H1 (cell line): ENCODE results near the gene ANKRD11. TPM values are rescaled to one million over a fixed set of nuclear protein-coding genes. Genes with fewer than 3 reads are reported as not detected.

ENCODE experiments used
- BACH1 ChIP-seq: IDR thresholded peaks from 2 replicates; pipeline ENCODE4 v1.6.1; 2012; ENCODE audit warnings: low read length, improper control_type of control experiment
- CHD2 ChIP-seq: IDR thresholded peaks from 2 replicates; pipeline ENCODE4 v1.6.1; 2012; ENCODE audit warnings: low read length, improper control_type of control experiment
- RAD21 ChIP-seq, 2 experiments: IDR thresholded peaks in 1 of 2; conservative IDR thresholded peaks in 1 of 2; 2 replicates each; pipeline ENCODE4 v1.6.1; 2011; ENCODE audit warnings: low read depth in 2 of 2, low read length in 2 of 2, improper control_type of control experiment in 1 of 2, inconsistent platforms in 1 of 2, mild to moderate bottlenecking in 1 of 2, moderate library complexity in 1 of 2
- RBBP5 ChIP-seq: IDR thresholded peaks from 2 replicates; pipeline ENCODE4 v1.7.1; 2012; ENCODE audit warnings: low read depth, mild to moderate bottlenecking, inconsistent platforms, low read length, moderate library complexity, borderline replicate concordance
- SAP30 ChIP-seq: fragments of 300-600 bp; sonication (generic); IDR thresholded peaks from 2 replicates; pipeline ENCODE4 v1.7.1; 2012; ENCODE audit warnings: low read length, moderate library complexity, mild to moderate bottlenecking, inconsistent platforms; ENCODE audit not compliant: insufficient read depth, insufficient replicate concordance
- SIRT6 ChIP-seq: IDR thresholded peaks from one replicate; pipeline ENCODE4 v1.7.1; 2012; ENCODE audit warnings: low read length, inconsistent platforms
- SP2 ChIP-seq: IDR thresholded peaks from 2 replicates; pipeline ENCODE4 v1.6.1; 2012; ENCODE audit warnings: mild to moderate bottlenecking, low read length, inconsistent platforms
- TAF1 ChIP-seq: IDR thresholded peaks from 2 replicates; pipeline ENCODE4 v1.6.1; 2011; ENCODE audit warnings: mild to moderate bottlenecking, low read depth, low read length
- TAF7 ChIP-seq: optimal IDR thresholded peaks from 2 replicates; pipeline ENCODE3; 2011; ENCODE audit warnings: low read depth, mild to moderate bottlenecking, inconsistent platforms, low read length, moderate library complexity, borderline replicate concordance
- TEAD4 ChIP-seq: IDR thresholded peaks from 2 replicates; pipeline ENCODE4 v1.6.1; 2012; ENCODE audit warnings: low read depth, low read length, inconsistent platforms, mixed read lengths
- polyA plus RNA-seq, 7 experiments: library from polyadenylated mRNA; depleted of rRNA in 3 of 7; stranded (reverse) in 5 of 7; unstranded in 2 of 7; fragments of >200 nt in 5 of 7; fragments of 200-250 nt in 2 of 7; gene quantifications; 1 replicate in 5 of 7; 2 replicates in 1 of 7; 4 replicates in 1 of 7; pipeline versions ENCODE4 v1.2.1 to v1.2.3, GENCODE V29; 2011 to 2013; ENCODE audit warnings: missing spikeins in 2 of 7, mixed read lengths in 2 of 7
- total RNA-seq: library from RNA; stranded (reverse); fragmentation: NEBNext Ultra II Directional; extraction: Animal tissue kit (Norgen Biotek cat#: 25700); gene quantifications from 2 replicates; pipeline ENCODE4 v1.2.1, GENCODE V29; 2021

ANKRD11 gene
- total and polyA plus RNA-seq, 2 of the 8 experiments (the other 6 are each of a cell fraction or from before 2014, with no cell fraction given), result 46.5 to 142 TPM

GRCh38 chr16:89426736-89427530 lies 63.4 kb downstream of the ANKRD11 start (continued):
- TF ChIP-seq RBBP5, result no peak
- no peak for TF ChIP-seq TEAD4
- TF ChIP-seq SAP30, result no peak
- TF ChIP-seq SIRT6, result no peak
- TF ChIP-seq RAD21 (IDR thresholded peaks at IDR 0.05 in 1 of 2, conservative IDR thresholded peaks at IDR 0.05 in 1 of 2; ENCODE audit: low read depth in 2 of 2, low read length in 2 of 2), result no peak
- TF ChIP-seq TAF1, result no peak
- TF ChIP-seq BACH1, result no peak
- no peak for TF ChIP-seq TAF7
- TF ChIP-seq CHD2, result no peak
- no peak for TF ChIP-seq SP2
